GM18951 (cell line): ENCODE measurements around the gene TRPM4.
A peak's percentile ranks its signal among the peaks of the same experiment; 100 is the strongest.
"Not testable (repeated sequence)": the region's sequence is repeated elsewhere in the genome, so short reads cannot be mapped to it uniquely, and the experiment has no call there.

ENCODE experiments used
- POLR2A ChIP-seq: IDR thresholded peaks from 4 replicates; pipeline ENCODE4 v1.6.1; 2011; ENCODE audit warnings: mild to moderate bottlenecking; ENCODE audit not compliant: insufficient read length, insufficient read depth; ENCODE audit errors: extremely low read depth
- in situ Hi-C: fragments of 300-500 bp; cut with MboI; formaldehyde crosslinking; loops from one replicate; pipeline ENCODE4 v1.12.0; 2022; ENCODE audit warnings: low sequenced_read_pairs, mixed read lengths, inconsistent platforms; ENCODE audit not compliant: unreplicated experiment

Gene TRPM4

DNA sequence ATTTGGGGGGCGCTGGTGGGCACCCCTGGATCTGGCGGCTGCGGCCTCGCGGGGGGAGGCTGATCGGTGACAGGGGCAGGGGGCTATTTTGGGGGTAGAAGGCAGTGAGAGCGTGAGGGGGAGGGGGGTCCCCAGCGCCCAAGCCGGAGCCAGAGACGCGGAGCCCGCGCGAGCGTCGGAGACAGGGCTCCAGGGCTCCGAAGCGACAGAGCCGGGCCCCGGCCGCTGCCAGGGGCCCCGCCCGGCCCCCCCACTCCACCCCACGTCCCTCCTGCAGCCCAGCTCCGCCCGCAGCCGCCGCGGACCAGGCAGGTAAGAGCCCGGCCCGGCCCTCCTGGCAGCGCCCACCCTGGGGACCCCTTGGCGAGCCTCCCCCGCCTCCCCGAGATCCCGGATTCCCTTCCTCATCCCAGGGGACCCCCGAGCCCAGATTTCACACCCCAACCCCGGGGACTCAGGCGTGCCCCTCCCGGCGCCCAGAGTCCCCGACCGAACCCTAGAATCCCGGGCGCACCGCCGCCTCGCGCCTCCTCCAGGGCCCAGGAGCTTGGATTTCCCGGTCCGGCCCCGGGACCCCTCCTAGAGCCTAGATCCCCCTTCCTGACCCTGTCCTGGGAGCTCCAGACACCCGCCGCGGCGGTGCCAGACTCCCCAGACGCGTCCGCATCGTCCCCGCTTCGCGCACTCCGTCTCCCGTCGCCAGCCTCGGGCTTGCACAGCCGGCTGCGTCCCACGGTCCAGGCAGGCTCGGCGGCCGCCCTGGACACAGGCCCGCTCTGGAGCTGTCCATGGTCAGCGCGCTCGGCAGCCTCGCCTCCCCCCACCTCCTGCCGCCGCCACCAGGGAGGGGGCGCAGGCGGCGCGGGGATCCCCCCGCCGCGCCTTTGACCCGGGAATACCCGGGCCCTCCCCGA is 37.9 kb upstream of the TRPM4 start, which contains the start of gene PPFIA3:
PPFIA3 (plus strand) TSS at position 134 of the 914 bp plus-strand sequence. CDS start 8,330 bp downstream, outside the sequence.
- no peak for TF ChIP-seq POLR2A
- in situ Hi-C loops, result no loop called here

DNA sequence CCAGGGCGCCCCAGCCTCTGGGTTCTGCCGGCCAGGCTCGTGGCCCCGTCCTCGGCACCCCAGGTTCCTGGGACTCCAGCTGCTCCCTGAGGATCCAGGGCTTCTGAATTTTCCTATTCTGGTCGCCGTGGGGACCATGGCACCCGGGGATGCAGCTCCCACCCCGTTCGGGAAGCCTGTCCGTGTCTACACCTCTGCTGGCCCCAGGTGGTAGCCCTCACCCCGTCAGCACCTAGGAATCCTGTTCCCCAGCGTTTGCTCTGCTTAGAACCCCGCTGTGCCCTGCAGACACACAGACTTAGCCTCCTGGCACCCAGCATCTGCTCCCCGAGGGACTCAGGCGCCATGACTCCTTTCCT is 37.3 kb upstream of the TRPM4 start:
- TF ChIP-seq POLR2A, result no peak
- in situ Hi-C loops, result no loop called here

DNA sequence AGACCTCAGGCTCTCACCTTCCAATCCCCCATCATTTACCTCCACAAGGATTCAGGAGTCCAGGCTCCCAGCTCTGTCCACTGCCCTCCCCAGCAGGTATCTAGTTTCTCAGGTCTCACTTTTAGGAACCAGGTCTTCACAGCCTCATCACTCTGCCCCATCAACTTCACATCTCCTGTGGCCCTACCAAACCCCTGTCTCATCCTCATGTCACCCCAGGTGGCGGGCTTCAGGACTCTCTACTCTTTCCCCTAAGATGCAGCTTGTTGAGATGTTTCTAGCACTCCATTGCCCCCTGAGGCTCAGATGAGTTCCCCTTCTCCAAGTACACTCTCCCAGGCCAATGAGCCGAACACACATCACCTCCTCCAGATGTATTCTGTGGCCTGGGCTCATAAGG is 36.7 kb upstream of the TRPM4 start:
- TF ChIP-seq POLR2A, result no peak
- in situ Hi-C loops, result no loop called here

DNA sequence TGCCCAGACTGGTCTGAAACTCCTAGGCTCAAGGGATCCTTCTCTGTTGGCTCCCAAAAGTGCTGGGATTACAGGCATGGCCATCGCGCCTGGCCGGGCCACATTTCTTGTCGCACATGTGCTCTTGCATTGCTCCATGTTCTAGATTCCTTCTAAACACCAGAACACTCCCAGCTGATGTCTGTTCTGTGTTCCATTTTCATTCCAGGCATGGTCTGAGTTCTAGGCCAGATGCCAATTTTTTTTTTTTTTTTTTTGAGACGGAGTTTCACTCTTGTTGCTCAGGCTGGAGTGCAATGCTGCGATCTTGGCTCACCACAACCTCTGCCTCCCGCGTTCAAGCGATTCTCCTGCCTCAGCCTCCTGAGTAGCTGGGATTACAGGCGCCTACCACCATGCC is 35.8 kb upstream of the TRPM4 start:
- in situ Hi-C loops, result not testable (repeated sequence)

DNA sequence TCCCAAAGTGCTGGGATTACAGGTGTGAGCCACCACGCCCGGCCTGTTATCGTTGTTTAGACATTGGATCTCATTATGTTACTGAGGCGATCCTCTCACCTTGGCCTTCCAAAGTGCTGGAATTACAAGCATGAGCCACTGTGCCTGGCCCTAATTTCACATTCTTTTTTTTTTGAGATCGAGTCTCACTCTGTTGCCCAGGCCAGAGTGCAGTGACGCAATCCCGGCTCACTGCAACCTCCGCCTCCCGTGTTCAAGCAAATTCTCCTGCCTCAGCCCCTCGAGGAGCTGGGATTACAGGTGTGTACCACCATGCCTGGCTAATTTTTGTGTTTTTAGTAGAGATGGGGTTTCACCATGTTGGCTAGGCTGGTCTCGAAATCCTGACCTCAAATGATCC is 34.3 kb upstream of the TRPM4 start:
- in situ Hi-C loops, result not testable (repeated sequence)

DNA sequence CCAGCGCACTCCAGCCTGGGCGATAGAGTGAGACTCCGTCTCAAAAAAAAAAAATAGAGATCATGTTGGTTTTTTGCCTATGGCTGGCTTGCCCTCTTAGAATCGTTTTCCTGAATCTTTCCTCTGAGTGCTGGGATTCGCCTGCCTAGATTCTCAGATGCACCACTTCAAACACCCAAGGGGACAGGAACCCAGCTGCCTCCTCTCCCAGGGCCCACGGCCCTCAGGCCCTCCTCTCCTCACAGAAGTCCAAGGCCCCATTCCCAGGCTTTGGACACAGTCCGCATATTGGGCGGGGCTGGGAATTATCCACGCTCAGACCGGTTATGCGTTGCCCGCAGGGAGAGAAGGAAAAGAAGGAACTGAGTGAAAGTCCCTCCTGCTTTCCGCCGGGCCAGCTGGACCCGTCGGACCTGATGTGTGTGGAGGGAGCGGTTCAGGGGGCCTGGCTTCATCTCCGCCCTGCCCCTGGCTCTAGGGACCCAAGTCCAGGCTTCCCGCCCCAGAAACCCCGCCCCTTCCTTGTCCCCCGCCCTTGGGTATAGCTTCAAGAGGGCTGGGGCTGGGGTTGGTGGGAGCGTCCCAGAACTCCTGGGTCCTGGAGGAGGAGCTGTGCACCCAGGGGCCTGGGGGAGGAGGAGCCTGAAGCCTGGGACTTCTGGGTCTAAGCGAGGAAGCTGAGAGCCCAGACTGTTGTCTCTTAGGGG is 32.4 kb upstream of the TRPM4 start:
- no peak for TF ChIP-seq POLR2A
- in situ Hi-C loops, result no loop called here

DNA sequence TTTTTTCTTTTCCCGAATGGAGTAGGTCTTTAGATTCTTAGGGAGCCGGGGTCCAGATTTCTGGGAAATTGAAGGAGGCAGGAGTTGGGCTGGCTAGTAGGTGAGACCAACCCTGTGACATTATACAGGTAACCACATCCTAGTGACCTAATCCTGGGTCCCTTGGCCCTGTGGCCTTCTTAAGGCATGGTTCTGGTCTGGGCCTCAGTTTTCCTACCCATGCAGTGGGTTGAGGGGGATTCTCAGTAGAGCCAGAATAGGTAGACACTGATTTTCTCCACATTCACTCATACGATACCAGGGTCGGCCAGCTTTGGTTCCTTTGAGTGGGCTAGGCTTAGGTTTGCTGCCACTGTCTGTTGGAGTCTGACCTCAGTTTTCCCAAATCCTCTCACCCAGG is 31.0 kb upstream of the TRPM4 start:
- no peak for TF ChIP-seq POLR2A
- in situ Hi-C loops, result no loop called here

DNA sequence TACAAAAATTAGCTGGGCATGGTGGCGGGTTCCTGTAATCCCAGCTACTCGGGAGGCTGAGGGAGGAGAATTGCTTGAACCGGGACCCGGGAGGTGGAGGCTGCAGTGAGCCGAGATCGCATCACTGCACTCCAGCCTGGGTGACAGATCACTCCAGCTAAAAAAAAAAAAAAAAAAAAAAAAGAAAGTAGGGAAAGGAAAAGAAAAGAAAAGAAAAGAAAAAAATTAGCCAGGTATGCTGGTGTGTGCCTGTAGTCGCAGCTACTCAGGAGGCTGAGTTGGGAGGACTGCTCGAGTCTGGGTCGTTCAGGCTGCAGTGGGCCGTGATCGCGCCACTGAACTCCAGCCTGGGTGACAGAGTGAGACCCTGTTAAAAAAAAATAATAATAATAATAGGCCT is 30.4 kb upstream of the TRPM4 start:
- in situ Hi-C loops, result not testable (repeated sequence)

DNA sequence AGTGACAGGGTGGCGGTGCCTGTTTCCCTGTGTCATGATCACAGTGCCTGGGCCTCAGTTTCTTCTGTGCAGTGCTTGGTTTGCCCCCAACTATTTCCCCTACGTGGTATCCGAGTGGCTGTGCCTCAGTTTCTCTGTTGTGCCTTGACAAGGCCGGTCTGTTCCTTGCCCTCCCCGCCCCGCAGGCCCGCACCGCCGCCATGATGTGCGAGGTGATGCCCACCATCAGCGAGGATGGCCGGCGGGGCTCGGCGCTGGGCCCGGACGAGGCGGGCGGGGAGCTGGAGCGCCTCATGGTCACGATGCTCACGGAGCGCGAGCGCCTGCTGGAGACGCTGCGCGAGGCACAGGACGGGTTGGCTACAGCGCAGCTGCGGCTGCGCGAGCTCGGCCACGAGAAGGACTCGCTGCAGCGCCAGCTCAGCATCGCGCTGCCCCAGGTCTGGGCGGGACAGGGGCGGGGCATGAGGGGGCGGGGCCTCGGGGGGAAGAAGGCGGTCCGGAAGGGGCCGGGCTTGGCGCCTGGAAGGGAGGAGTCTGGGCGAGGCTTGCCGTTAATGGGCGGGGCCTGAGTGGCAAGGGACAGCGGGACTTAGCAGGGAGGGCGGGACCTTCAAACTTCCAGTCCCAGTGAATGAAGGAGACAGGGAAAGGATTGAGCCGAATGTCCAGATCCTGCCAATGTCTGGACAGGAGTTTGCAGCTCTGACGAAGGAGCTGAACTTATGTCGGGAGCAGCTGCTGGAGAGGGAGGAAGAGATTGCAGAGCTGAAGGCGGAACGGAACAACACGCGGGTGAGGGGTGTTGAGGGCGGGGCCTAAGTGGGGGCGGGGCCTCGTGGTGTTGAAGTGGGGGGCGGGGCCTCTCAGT is 29.7 kb upstream of the TRPM4 start:
- peak; percentile 63 for TF ChIP-seq POLR2A
- in situ Hi-C loops, result no loop called here

DNA sequence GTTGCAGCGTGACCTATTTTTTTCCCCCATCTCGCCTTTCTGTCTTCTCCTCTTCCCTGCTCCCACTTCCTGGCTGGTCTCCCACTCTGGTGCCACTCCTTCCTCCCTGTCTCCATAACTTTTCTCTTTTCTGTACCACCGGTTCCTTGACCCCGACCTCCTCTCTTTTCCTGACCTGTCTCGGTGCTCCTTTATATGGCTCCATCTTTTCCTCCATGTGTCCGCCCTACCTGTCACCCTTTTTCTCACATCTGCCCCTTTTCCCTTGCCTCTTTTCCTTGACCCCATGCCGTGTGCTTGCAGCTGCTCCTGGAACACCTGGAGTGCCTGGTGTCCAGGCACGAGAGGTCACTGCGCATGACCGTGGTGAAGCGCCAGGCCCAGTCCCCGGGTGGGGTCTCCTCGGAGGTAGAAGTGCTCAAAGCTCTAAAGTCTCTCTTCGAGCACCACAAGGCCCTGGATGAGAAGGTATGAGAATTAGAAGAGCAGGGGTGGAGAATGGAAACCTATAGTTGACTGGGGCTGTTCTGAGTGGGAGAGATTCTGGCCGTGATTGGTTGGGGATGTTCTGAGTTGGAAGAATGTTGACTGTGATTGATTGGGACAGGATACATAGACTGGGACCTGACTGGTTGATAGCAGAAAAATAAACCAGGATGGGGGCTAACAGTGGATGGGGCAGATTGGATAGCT is 28.9 kb upstream of the TRPM4 start:
- in situ Hi-C loops, result no loop called here
- no peak for TF ChIP-seq POLR2A

DNA sequence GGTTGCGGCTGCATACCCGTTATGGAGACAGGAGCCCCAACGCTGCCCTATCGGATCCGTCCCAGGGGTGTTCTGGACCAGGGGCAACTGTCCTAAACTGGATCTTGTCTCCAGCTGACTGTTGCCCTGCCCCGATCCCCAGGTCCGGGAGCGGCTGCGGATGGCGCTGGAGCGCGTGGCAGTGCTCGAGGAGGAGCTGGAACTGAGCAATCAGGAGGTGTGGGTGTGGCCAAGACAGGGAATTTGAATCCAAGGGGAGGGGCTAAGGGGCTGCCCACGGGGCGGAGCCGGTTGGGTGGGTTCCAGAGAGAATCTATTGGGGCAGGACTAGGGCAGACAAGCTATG is 28.4 kb upstream of the TRPM4 start:
- TF ChIP-seq POLR2A, result no peak
- in situ Hi-C loops, result no loop called here

DNA sequence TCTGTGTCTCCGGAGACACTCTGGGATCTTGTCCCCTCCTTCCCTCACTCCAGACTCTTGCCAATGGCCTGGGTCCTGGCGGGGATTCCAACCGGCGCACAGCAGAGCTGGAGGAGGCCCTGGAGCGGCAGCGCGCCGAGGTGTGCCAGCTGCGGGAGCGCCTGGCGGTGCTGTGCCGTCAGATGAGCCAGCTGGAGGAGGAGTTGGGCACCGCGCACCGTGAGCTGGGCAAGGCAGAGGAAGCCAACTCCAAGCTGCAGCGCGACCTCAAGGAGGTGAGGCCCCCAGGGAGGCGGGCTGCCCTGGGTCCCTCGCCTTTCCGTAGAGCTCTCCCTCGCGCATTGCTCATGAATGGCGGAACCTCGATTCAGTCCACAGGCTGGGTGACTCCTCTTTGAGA is 27.3 kb upstream of the TRPM4 start:
- TF ChIP-seq POLR2A, result no peak
- in situ Hi-C loops, result no loop called here

DNA sequence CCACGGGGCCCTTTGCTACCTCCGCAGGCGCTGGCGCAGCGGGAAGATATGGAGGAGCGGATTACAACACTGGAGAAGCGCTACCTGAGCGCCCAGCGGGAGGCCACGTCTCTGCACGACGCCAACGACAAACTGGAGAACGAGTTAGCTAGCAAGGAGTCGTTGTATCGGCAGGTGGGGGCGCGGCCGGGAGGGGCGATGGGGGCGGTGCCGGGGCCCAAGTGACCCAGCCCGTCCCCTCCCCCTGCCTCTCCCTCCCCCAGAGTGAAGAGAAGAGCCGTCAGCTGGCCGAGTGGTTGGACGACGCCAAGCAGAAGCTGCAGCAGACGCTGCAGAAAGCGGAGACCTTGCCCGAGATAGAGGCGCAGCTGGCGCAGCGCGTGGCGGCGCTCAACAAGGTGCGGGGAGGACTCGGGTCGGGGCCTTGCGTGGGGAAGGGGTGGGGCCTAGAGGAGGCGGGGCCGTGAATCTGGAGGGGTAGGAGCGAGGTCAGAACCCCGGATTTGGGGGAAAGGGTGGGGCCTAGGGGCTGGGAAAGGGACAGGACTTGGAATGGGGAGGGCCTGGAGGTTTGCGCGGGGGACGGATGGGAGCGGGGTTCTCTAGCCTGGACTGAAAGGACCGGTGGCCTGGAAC is 24.5 kb upstream of the TRPM4 start:
- in situ Hi-C loops, result no loop called here
- TF ChIP-seq POLR2A, result no peak
